Suprapubic skin (tissue), 4 donors: ENCODE results near the gene ATP1B1.

Experiments
- EP300 ChIP-seq: sonication (generic); formaldehyde crosslinking; IDR thresholded peaks from one replicate; pipeline ENCODE4 v1.6.1; 2017; ENCODE audit warnings: antibody characterized with exemption
- POLR2A ChIP-seq, 2 donors: fragments of 450-650 bp; IDR thresholded peaks; one replicate each; pipeline ENCODE4 v1.6.1; 2017; ENCODE audit warnings: antibody characterized with exemption in 2 of 2, mild to moderate bottlenecking in 2 of 2, moderate library complexity in 2 of 2
- POLR2AphosphoS5 ChIP-seq, 3 donors: sonication (generic); formaldehyde crosslinking; IDR thresholded peaks; one replicate each; pipeline ENCODE4 v1.6.1; 2017; ENCODE audit warnings: antibody characterized with exemption in 3 of 3
- TF ChIP-seq, protein P1 (sequence below), 2 donors: fragments of 200-600 bp in 1 of 2; fragments of 450-650 bp in 1 of 2; sonication (generic) in 1 of 2; IDR thresholded peaks; one replicate each; pipeline ENCODE4 v1.5.1; 2016 to 2019; ENCODE audit warnings: antibody characterized with exemption in 2 of 2, mild to moderate bottlenecking in 1 of 2, moderate library complexity in 1 of 2

DNA sequence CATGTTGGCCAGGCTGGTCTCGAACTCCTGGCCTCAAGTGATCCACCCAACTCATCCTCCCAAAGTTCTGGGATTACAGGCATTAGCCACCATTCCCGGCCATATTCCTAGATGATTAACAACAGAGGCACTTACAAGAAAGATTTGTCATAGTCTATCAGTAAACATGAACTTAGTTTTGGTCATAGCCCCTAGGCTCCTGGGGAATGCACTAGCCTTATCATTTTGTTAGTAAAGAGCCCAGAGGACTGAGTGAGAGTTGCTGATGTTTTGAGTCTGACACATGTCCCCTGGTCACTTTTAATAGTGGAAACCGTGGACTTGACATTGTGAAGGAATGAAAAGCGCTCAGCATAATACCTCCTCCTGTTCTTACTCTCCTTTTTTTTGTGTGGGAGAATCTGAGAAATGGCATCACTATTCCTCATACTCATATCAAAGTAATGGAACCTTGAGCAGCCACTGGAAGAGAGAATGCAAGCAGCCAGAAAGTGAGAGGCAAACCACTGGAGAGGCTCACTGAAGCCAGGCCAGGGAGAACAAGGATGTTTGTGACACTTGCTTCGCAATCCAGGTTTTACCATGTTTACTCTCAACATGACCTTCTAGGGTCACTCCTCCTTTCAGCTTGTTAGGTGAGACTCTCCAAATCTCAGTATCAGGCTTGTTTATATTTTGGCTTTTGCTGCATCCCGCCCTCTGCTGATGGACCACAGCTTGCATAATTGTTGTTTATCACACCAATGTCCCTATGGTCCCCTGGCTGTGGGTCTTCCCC lies 14.8 kb downstream of the ATP1B1 start:
- no peak for TF ChIP-seq POLR2A (IDR thresholded peaks at IDR 0.05)
- TF ChIP-seq, protein P1, sequence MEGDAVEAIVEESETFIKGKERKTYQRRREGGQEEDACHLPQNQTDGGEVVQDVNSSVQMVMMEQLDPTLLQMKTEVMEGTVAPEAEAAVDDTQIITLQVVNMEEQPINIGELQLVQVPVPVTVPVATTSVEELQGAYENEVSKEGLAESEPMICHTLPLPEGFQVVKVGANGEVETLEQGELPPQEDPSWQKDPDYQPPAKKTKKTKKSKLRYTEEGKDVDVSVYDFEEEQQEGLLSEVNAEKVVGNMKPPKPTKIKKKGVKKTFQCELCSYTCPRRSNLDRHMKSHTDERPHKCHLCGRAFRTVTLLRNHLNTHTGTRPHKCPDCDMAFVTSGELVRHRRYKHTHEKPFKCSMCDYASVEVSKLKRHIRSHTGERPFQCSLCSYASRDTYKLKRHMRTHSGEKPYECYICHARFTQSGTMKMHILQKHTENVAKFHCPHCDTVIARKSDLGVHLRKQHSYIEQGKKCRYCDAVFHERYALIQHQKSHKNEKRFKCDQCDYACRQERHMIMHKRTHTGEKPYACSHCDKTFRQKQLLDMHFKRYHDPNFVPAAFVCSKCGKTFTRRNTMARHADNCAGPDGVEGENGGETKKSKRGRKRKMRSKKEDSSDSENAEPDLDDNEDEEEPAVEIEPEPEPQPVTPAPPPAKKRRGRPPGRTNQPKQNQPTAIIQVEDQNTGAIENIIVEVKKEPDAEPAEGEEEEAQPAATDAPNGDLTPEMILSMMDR (IDR thresholded peaks at IDR 0.05): no peak
- TF ChIP-seq POLR2AphosphoS5 (IDR thresholded peaks at IDR 0.05): no peak
- no peak for TF ChIP-seq EP300
